ENCODE measurements around the gene RAX.

RAX gene

DNA sequence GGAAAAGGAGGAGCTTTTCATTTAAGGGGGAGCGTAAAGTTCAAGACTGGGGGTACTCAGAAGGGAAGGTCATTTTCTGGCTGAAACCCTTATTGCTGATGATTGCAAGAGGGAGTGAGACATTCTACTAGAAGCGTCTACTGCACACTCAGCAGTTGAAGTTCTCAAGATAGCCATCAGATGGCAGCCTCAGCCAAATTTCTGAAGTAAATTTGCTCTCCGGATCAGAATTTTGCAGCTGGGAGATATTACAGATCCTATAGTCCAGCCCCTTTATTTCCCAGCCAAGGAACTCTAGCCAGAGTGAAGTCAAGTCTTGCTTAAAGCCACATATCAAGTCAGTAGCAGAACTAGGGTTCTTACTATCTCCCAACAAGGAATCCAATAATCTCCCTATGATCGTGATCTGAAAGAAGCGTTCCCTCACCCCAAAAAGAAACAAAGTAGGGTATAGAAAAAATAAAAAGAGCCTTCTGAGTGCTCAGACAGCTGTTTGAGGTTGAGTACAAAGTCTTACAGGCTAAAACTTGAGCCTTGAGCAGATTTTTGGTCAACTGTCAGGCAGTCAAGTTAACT, 24.0 kb downstream of the RAX start:
- DNase-seq (ENCODE audit: low read depth, low spot score), result no peak

DNA sequence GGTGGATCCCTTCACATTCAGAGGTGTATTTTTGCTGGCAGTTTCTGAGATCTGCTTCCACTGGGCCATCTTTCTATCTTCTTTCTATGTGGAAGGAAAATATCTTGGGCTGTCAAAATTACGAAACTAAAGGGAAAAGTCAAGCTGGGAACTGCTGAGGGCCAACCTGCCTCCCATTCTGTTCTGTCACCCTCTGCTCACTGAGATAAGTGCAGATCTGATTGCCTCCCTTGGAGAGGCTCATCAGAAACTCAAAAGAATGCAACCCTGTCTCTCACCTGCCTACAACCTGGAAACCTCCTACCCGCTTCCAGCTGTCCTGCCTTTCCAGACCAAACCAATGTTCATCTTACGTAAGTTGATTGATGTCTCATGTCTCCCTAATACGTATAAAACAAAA, 26.5 kb downstream of the RAX start:
- no peak for DNase-seq (ENCODE audit: low read depth, low spot score)

DNA sequence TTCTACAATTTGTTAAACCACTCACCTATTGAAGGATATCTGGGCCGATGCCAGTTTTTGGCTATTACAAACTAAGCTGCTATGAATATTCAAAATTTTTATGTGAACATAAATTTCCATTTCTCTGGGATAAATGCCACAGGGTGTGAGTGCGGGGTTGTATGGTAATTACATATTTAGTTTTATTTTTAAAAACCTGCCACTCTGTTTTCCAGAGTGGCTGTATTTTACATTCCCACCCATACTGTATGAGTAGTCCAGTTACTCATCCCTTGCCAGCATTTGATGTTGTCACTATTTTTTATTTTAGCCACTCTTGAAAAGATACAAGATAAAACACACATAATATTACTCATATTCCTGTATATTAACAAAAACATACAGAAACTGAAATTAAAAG, 30.3 kb downstream of the RAX start:
- DNase-seq (ENCODE audit: low read depth, low spot score), result no peak

DNA sequence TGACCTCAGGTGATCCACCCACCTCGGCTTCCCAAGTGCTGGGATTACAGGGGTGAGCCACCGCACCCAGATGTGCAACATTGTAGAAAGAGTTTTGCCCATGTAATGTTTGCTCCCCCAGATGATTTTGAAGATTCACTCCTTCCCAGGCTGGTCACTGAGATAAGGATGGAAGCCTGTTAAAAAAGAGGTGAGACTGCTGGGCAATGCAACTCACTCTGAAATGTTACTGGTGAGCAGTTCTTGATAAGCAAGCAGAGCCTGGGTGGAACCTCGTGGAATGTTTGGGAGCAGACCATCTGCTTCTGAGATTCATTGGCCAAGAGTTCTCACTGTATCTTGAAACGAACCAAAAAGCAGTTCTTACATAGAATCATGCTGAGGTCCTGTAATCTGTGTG, 33.6 kb downstream of the RAX start:
- DNase-seq (ENCODE audit: low read depth, low spot score), result no peak

DNA sequence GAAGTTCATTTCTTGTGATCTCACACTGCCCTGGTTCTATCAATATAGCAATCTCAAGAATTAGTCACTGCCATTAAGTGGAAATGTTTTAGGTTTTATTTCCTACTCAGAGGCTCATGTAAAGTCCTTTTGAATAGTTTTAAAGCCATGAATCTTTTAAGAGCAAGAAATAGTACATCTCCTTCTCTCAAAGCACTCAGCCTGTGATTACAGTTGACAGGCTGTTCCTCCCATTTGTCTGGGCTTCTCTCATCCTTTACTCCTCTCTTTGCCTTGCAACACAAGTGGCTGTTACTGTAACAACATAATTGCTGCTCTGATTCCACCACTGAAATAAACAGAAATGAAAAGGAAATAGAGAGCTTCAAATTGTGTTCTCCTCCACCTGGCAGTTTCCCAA, 34.9 kb downstream of the RAX start:
- DNase-seq (ENCODE audit: low read depth, low spot score), result no peak

DNA sequence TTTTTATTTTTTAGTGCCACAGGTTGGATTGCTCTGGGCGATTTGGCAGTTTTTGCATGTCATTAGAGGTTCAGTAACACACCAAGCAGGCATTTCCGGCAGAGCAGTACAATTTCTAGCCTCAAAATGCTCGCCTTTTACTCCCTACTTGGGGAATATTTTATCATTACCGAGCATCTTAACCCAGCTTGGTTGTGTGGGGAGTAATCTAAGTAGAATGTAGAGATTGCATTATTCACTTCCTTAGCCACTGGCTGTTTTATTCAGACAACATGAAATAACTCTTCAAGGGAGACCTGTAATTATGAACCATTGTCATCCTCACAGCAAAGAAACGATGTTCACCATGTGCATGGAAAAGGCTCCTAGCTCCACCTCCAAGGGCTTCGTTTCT, 40.2 kb downstream of the RAX start:
- no peak for DNase-seq (ENCODE audit: low read depth, low spot score)

DNA sequence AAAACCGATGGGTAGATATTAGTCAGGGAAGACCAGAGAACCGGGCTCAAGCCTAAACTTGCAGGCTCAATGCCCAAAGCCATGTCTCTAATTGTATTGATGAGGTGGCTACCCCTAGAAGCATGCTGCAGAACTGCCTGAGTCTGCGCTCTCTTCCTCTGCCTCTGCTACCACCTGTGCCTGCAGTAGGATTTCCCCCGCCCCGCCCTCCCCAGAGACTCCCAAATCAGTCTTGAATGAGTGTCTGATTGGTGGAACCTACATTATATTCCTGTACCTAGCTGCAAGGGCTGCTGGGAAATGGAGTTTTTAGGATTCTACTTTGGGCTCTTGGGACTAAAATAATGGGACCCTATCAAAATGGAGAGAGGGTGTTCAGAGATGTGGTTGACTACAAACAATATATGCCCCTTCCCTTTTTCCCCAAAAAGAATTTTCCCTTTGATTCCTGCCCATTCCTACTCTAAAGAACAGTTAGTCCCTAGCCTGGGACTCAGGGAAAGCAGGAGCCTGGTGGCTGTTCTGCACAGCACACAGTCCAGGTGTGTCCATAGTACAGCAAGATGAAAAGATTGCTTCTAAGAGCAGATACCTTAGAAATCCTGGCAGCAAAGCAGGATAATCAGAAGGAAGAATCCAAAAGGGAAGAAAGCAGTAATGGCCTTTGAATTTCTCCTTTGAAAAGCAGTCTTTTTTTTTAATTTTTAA, 40.8 kb downstream of the RAX start:
- no peak for DNase-seq (ENCODE audit: low read depth, low spot score)

DNA sequence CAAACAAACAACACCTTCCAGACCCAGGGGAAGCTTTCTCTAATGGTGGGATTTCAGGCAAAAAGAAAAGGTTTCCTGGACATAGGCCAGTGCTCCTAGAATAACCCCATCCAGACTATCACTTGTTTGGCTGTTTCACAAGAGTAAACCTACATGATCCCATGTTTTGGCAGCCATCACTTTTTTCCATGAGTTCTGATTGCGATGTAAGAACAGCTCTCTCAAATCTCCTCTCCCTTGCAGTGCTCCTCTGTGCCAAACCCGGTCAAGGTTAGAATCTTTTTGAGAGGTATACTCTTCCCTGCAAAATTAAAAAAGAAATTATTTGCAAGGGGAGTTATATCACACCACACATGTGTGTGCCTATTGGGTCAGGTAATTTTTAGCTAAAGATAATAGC, 41.4 kb downstream of the RAX start:
- no peak for DNase-seq (ENCODE audit: low read depth, low spot score)

DNA sequence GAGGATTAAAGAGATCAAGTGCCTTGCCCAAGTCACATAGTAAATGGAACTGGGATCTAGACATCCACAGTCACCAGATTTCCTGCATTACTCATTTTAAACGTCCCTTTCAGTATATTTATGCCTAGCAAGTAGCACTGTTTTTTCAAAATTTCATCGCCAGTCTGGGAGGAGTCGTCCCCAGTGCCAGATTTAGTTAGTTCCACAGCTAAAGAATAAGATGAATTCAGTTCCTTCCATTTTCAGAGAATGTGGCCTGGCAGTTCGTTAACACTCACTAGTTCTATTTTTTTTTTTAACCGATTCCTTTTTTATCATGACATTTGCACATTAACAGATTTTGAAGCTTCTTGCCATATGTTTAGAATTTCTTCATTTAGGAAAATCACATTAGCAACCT, 42.1 kb downstream of the RAX start:
- no peak for DNase-seq (ENCODE audit: low read depth, low spot score)

DNA sequence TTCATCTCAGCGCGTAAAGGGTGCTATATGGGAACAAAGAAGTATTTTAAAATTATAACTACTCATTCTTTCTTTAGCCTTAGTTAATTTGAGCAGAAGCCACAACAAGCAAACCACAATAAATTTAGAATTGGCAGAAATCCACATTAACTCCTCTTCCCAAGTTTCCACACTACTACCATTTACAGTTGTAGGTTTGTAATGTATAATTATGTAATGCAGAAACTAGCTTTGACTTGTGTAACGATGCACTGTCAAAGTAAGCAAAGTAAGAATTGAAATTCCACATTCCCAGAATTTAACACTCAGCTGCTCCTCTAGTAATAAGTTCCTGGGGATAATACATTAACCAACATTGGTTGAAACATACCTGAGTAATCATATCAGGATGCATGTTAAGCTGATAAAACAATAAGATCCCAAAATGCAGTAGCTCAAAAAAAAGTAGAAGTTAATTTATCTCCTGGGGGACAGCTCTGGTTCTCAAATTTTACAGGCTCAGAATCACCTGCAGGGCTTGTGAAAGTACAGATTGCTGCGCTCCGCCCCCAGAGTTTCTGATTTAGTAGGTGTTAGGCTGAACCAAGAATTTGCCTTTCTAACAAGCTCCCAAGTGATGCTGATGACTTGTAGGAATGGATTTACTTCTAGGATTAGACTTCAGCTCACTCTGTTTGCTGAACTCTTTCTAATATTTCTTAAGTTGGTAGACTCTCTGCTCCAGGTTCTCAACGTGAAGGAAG, 43.4 kb downstream of the RAX start:
- DNase-seq (ENCODE audit: low read depth, low spot score), result no peak

DNA sequence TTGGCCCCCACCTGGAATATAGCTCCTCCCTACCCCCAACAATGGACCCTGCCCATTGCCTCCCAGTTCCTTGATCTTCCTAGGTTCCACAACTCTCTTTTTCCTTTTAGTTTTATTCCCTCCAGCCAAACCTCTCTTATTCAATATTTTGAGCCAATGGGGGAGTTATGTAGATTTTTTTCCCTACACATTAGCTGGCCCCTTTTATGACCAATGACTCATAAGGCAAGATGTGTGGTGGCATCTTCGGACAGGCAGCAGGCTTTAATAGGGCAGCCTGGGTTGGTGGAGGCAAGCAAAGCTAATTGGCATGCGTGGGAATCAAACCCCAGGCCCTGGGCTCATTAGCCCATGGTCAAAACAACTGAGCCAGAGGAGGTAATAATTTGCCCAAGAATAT, 44.1 kb downstream of the RAX start:
- no peak for DNase-seq (ENCODE audit: low read depth, low spot score)

DNA sequence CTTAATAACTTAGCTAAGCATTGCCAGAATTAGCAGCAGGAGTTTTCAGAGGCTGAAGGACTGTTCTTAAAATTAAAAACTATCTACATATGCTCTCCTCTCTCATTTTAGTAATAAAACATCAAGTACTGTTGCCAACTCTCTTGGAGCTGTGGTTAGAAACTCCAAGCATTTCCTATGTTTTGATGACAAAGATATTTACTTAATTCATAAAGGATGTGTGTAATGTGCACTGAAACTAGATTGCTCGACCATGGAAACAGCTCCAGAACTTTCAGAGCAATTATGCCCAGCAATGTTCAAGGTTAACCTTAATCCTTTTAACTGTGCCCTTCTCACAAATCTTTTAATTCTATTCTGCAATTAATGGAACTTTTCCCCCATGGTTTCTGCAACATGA, 44.9 kb downstream of the RAX start:
- no peak for DNase-seq (ENCODE audit: low read depth, low spot score)

DNA sequence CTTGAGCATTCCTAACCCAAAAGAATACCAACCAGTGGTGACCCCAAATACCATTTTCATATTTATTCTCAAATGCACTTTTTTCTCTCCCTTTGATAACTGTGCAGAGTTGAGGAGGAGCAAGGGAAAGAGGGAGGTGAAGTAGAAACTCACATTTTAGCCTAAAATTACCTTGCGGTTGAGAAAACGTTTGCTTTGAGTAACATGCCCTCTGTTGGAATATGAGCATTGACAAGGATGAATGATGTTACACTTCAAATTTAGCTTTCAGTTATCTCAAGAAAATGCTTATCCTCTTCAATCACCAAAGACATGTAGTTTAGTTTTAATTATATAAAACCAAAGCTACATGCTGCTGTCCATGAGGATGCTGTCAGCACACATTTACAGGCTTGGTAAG, 50.9 kb downstream of the RAX start:
- no peak for DNase-seq (ENCODE audit: low read depth, low spot score)

DNA sequence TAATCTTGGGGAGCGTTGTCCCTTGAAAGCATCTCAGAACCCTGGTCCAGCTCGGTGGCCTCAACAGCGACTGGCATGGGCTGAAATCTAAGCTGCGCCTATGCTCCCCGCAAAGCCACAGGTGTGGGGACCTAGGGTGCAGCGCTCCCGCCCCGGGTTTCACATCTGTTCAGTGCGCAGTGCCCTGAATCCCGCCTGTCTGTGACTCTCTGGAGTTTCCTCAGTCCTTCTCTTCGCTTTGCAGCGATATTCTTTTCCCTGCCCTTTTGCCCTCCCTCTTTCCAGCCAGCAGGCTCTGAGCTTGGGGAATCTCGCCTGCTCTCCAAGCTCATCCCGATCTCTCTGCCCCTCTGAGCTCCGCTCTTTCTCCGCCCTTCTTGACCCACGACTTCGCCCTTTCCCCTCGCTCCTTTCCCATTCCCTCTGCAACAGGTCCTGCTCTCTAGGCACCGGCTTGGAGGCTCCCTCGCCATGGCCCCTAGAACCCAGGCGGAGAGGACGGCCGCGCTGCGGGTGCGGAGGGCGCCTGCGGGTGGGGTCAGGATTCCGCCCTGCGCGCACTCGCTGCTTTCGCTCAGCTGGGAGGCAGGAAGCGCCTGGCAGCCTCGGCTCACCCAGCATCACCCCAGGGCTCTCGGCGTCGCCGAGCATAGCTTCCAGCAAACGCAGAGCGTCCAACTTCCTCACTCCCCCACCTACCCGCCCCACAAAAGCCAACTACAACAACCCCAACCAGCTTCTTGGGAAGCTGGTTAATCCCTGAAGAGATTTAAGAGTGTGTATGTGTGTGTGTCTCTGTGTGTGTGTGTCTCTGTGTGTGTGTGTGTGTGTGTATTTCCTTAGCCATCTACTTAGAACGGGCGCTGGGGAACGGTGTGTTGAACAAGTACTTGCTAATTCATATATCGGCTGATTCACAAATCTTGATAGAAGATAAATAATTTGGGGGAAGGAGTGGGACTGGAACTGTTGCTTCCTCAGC, 52.2 kb downstream of the RAX start:
- DNase-seq (ENCODE audit: low read depth, low spot score), result no peak

DNA sequence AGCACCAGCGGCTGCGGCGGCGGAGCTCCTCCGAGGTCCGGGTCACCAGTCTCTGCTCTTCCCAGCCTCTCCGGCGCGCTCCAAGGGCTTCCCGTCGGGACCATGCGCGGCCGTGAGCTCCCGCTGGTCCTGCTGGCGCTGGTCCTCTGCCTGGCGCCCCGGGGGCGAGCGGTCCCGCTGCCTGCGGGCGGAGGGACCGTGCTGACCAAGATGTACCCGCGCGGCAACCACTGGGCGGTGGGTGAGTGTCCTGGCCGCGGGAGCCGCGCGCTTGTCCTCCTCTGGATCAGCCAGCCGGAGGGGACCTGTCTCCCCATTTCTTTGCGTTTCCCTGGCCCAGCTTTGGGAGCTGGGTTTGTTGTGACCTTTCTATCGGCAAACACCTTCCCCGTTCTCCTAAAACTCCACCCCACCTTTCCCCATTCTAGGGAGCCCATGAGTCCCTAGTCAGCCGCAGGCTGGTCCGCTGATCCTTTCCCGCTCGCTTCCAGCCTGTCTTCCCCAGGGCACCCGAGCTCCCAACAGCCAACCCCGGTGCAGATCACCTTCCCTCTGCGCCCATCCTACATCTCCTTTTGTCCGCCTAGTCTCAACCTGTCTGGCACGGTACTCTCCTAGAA, 53.0 kb downstream of the RAX start:
- no peak for DNase-seq (ENCODE audit: low read depth, low spot score)

DNA sequence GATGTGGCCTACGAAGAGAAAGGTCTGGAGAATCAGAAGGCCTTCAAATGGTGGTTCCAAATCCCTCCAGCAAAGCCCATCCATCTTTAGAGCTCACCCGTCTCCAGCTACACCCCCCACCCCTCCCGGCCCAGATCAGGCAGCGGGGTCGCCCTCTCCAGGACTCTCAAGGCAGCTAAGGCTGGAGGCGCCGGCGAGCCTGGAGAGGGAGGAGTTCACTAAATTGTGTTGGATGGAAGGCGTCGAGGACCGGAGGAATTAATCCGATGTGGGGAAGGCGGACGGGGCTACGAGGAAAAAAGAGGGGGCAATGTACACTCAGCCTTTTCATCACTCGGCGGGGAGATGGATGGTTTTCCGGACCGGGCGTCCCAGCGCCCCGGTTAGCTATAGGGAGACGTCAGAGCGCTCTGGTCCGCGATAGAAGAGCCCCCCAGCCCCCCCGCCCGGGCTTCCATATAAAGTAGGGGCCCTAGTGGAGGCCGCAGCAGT, 53.5 kb downstream of the RAX start, which contains the start of gene GRP:
Gene GRP (plus strand): TSS at position 487 of the 492 bp plus-strand sequence. CDS start 108 bp downstream, outside the sequence.
- no peak for DNase-seq (ENCODE audit: low read depth, low spot score)

DNA sequence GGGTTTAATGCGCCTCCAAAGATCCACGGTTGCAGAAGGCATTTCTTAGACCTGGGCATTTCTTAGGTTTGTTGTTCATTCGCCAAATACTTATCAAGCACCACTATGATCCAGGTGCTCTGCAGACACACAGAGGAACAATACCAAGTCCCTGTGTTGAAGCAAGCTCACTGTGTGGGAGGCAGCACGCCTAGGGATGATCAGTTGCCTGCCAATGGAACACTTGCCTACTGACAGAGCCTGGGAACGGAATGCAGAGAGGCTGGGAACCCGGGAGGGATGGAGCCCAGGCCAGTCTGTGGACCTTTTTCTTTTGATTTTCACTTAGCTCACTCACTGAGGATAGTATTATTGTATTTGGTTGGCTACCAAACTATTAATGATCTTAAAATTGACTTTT, 55.2 kb downstream of the RAX start:
- DNase-seq (ENCODE audit: low read depth, low spot score), result no peak

Measured in activated naive CD8-positive, alpha-beta T cell treated with anti-CD3 and anti-CD28 coated beads, Interleukin-2, amount 50 U/mL, for 16 hours (primary cell).